ENCODE results near the gene IPCEF1.

Gene IPCEF1

GRCh38 chr6:154361476-154361875 is 4.9 kb upstream of the IPCEF1 start:
- Mint-ChIP-seq H3K36me3 (ENCODE audit: insufficient read depth) (no peaks in the 10 kb centered on the region), H3K9me3 (no peaks in the 10 kb centered on the region), H3K4me1 (ENCODE audit: low read depth in 2 of 2) (peaks cover 0 to 3% of the 10 kb centered on the region in 2 donors), H3K27ac (no peak overlapping the region), H3K27me3 (peaks cover 38 to 62% of the 10 kb centered on the region in 2 donors), H3K4me3 (no peak overlapping the region)
- ATAC-seq (replicated peaks) (no peak), DNase-seq (no peak)

GRCh38 chr6:154360476-154360875 is 3.9 kb upstream of the IPCEF1 start:
- Mint-ChIP-seq H3K9me3 (no peaks in the 10 kb centered on the region), H3K36me3 (ENCODE audit: insufficient read depth) (no peaks in the 10 kb centered on the region), H3K27ac (no peak overlapping the region), H3K27me3 (peaks cover 46 to 72% of the 10 kb centered on the region in 2 donors), H3K4me3 (no peak overlapping the region), H3K4me1 (ENCODE audit: low read depth in 2 of 2) (peaks cover 0 to 3% of the 10 kb centered on the region in 2 donors)
- DNase-seq (no peak), ATAC-seq (replicated peaks) (no peak)

GRCh38 chr6:154359679-154360078 is 3.1 kb upstream of the IPCEF1 start:
- Mint-ChIP-seq H3K4me1 (ENCODE audit: low read depth in 2 of 2) (peaks cover 0 to 3% of the 10 kb centered on the region in 2 donors), H3K9me3 (no peaks in the 10 kb centered on the region), H3K4me3 (no peak overlapping the region), H3K27ac (no peak overlapping the region), H3K27me3 (peaks cover 46 to 73% of the 10 kb centered on the region in 2 donors), H3K36me3 (ENCODE audit: insufficient read depth) (no peaks in the 10 kb centered on the region)
- no peak for ATAC-seq (replicated peaks)
- no peak for DNase-seq

- peaks cover 0 to 3% of the 10 kb centered on the region in 2 donors for H3K4me1 Mint-ChIP-seq (ENCODE audit: low read depth in 2 of 2)
- H3K36me3 Mint-ChIP-seq (ENCODE audit: insufficient read depth), result no peaks in the 10 kb centered on the region
- ATAC-seq (replicated peaks) (no peak), DNase-seq (no peak)
- no peak overlapping the region for H3K4me3 Mint-ChIP-seq
- H3K27me3 Mint-ChIP-seq, result peaks cover 48 to 68% of the 10 kb centered on the region in 2 donors
- peaks cover 0 to 5% of the 10 kb centered on the region in 2 donors for H3K9me3 Mint-ChIP-seq
- H3K27ac Mint-ChIP-seq, result no peak overlapping the region
These were observed 2.6 kb upstream of the IPCEF1 start for GRCh38 chr6:154359161-154359574.

GRCh38 chr6:154358019-154358545 is 1.5 kb upstream of the IPCEF1 start:
- ATAC-seq (replicated peaks) (no peak), DNase-seq (no peak)
- H3K27me3 Mint-ChIP-seq, result peaks cover 48 to 57% of the 10 kb centered on the region in 2 donors
- H3K36me3 Mint-ChIP-seq (ENCODE audit: insufficient read depth), result no peaks in the 10 kb centered on the region
- H3K4me3 Mint-ChIP-seq, result no peak overlapping the region
- H3K9me3 Mint-ChIP-seq, result peaks cover 0 to 7% of the 10 kb centered on the region in 2 donors
- H3K27ac Mint-ChIP-seq, result no peak overlapping the region
- peaks cover 0 to 3% of the 10 kb centered on the region in 2 donors for H3K4me1 Mint-ChIP-seq (ENCODE audit: low read depth in 2 of 2)

GRCh38 chr6:154356113-154356512 is 490 bp downstream of the IPCEF1 start:
- peaks cover 0 to 3% of the 10 kb centered on the region in 2 donors for H3K4me1 Mint-ChIP-seq (ENCODE audit: low read depth in 2 of 2)
- peaks cover 38 to 43% of the 10 kb centered on the region in 2 donors for H3K27me3 Mint-ChIP-seq
- no peak overlapping the region for H3K27ac Mint-ChIP-seq
- H3K9me3 Mint-ChIP-seq, result peaks cover 0 to 7% of the 10 kb centered on the region in 2 donors
- H3K36me3 Mint-ChIP-seq (ENCODE audit: insufficient read depth), result no peaks in the 10 kb centered on the region
- no peak overlapping the region for H3K4me3 Mint-ChIP-seq
- ATAC-seq (replicated peaks), result no peak
- DNase-seq, result no peak

- Mint-ChIP-seq H3K9me3 (peaks cover 0 to 7% of the 10 kb centered on the region in 2 donors), H3K4me1 (ENCODE audit: low read depth in 2 of 2) (no peaks in the 10 kb centered on the region), H3K36me3 (ENCODE audit: insufficient read depth) (no peaks in the 10 kb centered on the region), H3K4me3 (no peak overlapping the region), H3K27ac (no peak overlapping the region), H3K27me3 (peaks cover 24 to 28% of the 10 kb centered on the region in 2 donors)
- ATAC-seq (replicated peaks), result no peak
- DNase-seq, result no peak
These were observed 2.3 kb downstream of the IPCEF1 start for GRCh38 chr6:154354265-154354777.

- Mint-ChIP-seq H3K4me1 (ENCODE audit: low read depth in 2 of 2) (no peaks in the 10 kb centered on the region), H3K9me3 (peaks cover 0 to 7% of the 10 kb centered on the region in 2 donors), H3K27ac (no peak overlapping the region), H3K36me3 (ENCODE audit: insufficient read depth) (no peaks in the 10 kb centered on the region), H3K4me3 (no peak overlapping the region), H3K27me3 (peaks cover 21 to 24% of the 10 kb centered on the region in 2 donors)
- no peak for ATAC-seq (replicated peaks)
- no peak for DNase-seq
These were observed 3.0 kb downstream of the IPCEF1 start for GRCh38 chr6:154353626-154354025.

- Mint-ChIP-seq H3K27ac (no peak overlapping the region), H3K27me3 (peaks cover 18 to 24% of the 10 kb centered on the region in 2 donors), H3K36me3 (ENCODE audit: insufficient read depth) (no peaks in the 10 kb centered on the region), H3K4me1 (ENCODE audit: low read depth in 2 of 2) (no peaks in the 10 kb centered on the region), H3K9me3 (peaks cover 0 to 7% of the 10 kb centered on the region in 2 donors), H3K4me3 (no peak overlapping the region)
- ATAC-seq (replicated peaks) (no peak), DNase-seq (no peak)
These were observed 3.6 kb downstream of the IPCEF1 start for GRCh38 chr6:154352898-154353585.

- H3K9me3 Mint-ChIP-seq, result peaks cover 0 to 7% of the 10 kb centered on the region in 2 donors
- no peak overlapping the region for H3K27ac Mint-ChIP-seq
- ATAC-seq (replicated peaks) (no peak), DNase-seq (no peak)
- no peaks in the 10 kb centered on the region for H3K4me1 Mint-ChIP-seq (ENCODE audit: low read depth in 2 of 2)
- no peak overlapping the region for H3K4me3 Mint-ChIP-seq
- H3K36me3 Mint-ChIP-seq (ENCODE audit: insufficient read depth), result no peaks in the 10 kb centered on the region
- peaks cover under 1 to 17% of the 10 kb centered on the region in 2 donors for H3K27me3 Mint-ChIP-seq
These were observed 6.3 kb downstream of the IPCEF1 start for GRCh38 chr6:154350293-154350692.

- no peak for ATAC-seq (replicated peaks)
- H3K36me3 Mint-ChIP-seq (ENCODE audit: insufficient read depth), result no peaks in the 10 kb centered on the region
- no peak overlapping the region for H3K27ac Mint-ChIP-seq
- DNase-seq, result no peak
- no peaks in the 10 kb centered on the region for H3K9me3 Mint-ChIP-seq
- no peak overlapping the region for H3K4me3 Mint-ChIP-seq
- H3K4me1 Mint-ChIP-seq (ENCODE audit: low read depth in 2 of 2), result no peaks in the 10 kb centered on the region
- peaks cover 10 to 18% of the 10 kb centered on the region in 2 donors for H3K27me3 Mint-ChIP-seq
These were observed 8.6 kb downstream of the IPCEF1 start for GRCh38 chr6:154347981-154348380.

- no peak overlapping the region for H3K27ac Mint-ChIP-seq
- ATAC-seq (replicated peaks) (no peak), DNase-seq (no peak)
- no peaks in the 10 kb centered on the region for H3K4me1 Mint-ChIP-seq (ENCODE audit: low read depth in 2 of 2)
- H3K36me3 Mint-ChIP-seq (ENCODE audit: insufficient read depth), result no peaks in the 10 kb centered on the region
- H3K9me3 Mint-ChIP-seq, result no peaks in the 10 kb centered on the region
- no peak overlapping the region for H3K4me3 Mint-ChIP-seq
- H3K27me3 Mint-ChIP-seq, result peaks cover 10 to 18% of the 10 kb centered on the region in 2 donors
These were observed 10.8 kb downstream of the IPCEF1 start for GRCh38 chr6:154345811-154346210.

- no peaks in the 10 kb centered on the region for H3K4me1 Mint-ChIP-seq (ENCODE audit: low read depth in 2 of 2)
These were observed 12.9 kb downstream of the IPCEF1 start for GRCh38 chr6:154343473-154344308.

More at GRCh38 chr6:154343473-154344308, 12.9 kb downstream of the IPCEF1 start:
- no peak overlapping the region for H3K27ac Mint-ChIP-seq
- DNase-seq (no peak), ATAC-seq (replicated peaks) (no peak)
- H3K27me3 Mint-ChIP-seq, result peaks cover 10 to 18% of the 10 kb centered on the region in 2 donors
- no peak overlapping the region for H3K4me3 Mint-ChIP-seq
- H3K9me3 Mint-ChIP-seq, result no peaks in the 10 kb centered on the region
- no peaks in the 10 kb centered on the region for H3K36me3 Mint-ChIP-seq (ENCODE audit: insufficient read depth)

Data from effector memory CD8-positive, alpha-beta T cell (primary cell).